LNCaP clone FGC (cell line): ENCODE results near the gene GRAMD1B.

Experiments
- DNase-seq: peaks from one replicate; pipeline ENCODE4 v3.0.0-alpha.2; 2011; ENCODE audit warnings: low read depth
- H3K4me3 ChIP-seq: 2 replicates; pipeline ENCODE4 v1.5.1; 2011; ENCODE audit warnings: mild to moderate bottlenecking, low read depth, low read length, control low read depth
- TF ChIP-seq, protein P1 (sequence below): IDR thresholded peaks from 2 replicates; pipeline ENCODE4 v1.5.1; 2012; ENCODE audit warnings: mild to moderate bottlenecking; ENCODE audit not compliant: control insufficient read depth, insufficient read depth; ENCODE audit errors: extremely low read depth

Gene GRAMD1B

GRCh38 chr11:123525097-123525496, 95.0 kb downstream of the GRAMD1B start:
- TF ChIP-seq, protein P1, sequence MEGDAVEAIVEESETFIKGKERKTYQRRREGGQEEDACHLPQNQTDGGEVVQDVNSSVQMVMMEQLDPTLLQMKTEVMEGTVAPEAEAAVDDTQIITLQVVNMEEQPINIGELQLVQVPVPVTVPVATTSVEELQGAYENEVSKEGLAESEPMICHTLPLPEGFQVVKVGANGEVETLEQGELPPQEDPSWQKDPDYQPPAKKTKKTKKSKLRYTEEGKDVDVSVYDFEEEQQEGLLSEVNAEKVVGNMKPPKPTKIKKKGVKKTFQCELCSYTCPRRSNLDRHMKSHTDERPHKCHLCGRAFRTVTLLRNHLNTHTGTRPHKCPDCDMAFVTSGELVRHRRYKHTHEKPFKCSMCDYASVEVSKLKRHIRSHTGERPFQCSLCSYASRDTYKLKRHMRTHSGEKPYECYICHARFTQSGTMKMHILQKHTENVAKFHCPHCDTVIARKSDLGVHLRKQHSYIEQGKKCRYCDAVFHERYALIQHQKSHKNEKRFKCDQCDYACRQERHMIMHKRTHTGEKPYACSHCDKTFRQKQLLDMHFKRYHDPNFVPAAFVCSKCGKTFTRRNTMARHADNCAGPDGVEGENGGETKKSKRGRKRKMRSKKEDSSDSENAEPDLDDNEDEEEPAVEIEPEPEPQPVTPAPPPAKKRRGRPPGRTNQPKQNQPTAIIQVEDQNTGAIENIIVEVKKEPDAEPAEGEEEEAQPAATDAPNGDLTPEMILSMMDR: no peak
- no peak overlapping the region for H3K4me3 ChIP-seq
- no peak for DNase-seq

- no peak overlapping the region for H3K4me3 ChIP-seq
- TF ChIP-seq, protein P1: no peak
- no peak for DNase-seq
Measured at GRCh38 chr11:123525511-123525918, 95.4 kb downstream of the GRAMD1B start.

- TF ChIP-seq, protein P1: no peak
- no peak for DNase-seq
- no peak overlapping the region for H3K4me3 ChIP-seq
Measured at GRCh38 chr11:123526027-123526805, 96.1 kb downstream of the GRAMD1B start.

DNA sequence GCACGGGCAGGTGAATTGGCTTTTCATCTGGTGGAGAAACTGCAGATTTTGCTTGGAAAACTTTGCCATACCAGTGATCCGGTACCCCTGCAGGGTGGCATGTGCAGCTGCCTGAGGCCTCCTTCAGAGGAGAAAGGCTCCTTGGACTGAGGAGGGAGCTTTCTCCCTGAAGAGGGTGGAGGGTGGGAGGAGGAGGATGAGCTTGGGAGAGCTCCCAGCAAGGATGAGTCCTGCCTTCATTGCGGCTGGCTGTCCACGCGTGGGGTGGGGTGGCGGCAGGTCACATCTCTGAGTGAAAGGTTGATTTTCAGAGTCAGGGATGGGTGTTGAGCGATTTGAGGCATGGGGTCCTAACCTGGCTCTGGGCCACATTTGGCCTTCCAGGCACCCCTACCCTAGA, 96.8 kb downstream of the GRAMD1B start:
- no peak overlapping the region for H3K4me3 ChIP-seq
- TF ChIP-seq, protein P1: no peak
- no peak for DNase-seq

DNA sequence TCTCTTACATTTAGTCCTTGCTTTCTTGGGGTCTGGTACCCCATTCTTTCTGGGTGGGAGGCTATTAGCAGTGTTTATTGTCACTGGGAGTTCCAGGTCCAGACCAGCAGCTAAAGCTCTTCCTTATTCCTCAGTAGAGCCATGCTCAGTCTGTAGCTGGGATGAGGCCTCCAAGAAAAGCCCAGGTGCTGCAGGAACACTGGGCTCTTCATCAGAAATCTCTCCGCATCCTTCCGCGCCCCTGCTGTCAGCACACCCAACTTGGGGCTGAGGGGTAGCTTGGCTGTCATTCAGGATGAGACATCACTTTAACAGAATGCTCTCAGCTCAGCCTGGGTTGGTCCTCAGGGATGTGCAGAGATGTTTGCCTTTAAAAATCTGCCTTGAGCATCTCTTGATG, 97.5 kb downstream of the GRAMD1B start:
- no peak for DNase-seq
- TF ChIP-seq, protein P1: no peak
- H3K4me3 ChIP-seq: no peak overlapping the region

- TF ChIP-seq, protein P1: no peak
- H3K4me3 ChIP-seq: no peak overlapping the region
- DNase-seq: no peak
Measured at GRCh38 chr11:123527947-123528346, 97.9 kb downstream of the GRAMD1B start.

DNA sequence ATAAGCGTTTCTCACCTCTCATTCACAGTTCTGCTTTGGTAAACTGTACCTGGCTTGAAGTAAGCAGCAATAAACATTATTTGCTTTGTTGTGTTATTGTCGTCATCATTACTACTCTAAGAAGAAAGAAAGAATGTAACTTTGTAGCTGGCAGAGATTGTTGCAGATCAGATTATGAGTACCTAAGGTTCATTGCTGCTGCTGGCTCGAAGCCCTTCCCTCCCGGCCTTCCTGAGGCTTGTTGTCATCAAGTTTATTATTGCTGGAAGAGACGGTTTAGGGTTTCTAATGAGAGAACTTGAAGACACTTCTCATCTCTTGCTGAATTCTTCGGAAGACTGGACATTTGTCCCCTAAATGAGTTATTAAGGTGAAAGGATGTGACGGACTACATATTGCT, 101.3 kb downstream of the GRAMD1B start:
- H3K4me3 ChIP-seq: no peak overlapping the region
- TF ChIP-seq, protein P1: no peak
- peak; percentile 36 for DNase-seq
